ENCODE measurements around the gene PTPRG. TPM values are rescaled to one million over a fixed set of nuclear protein-coding genes. Genes with fewer than 3 reads are reported as not detected.

The PTPRG gene
- total and polyA plus RNA-seq, 2 donors (not counting 3 experiments of a cell fraction or from before 2014, with no cell fraction given): 8.9 to 39.1 TPM

- H3K9ac ChIP-seq (replicated peaks; ENCODE audit: extremely low read depth, insufficient read depth, low read length): no peak overlapping the region
- H3K79me2 ChIP-seq (ENCODE audit: control insufficient read depth, insufficient read depth, low read length): no peaks in the 10 kb centered on the region
- intact Hi-C loops (cut with micrococcal nuclease): no loop called here
- H3K9me1 ChIP-seq (replicated peaks; ENCODE audit: control insufficient read depth, extremely low read depth, insufficient read depth, low read length): no peaks in the 10 kb centered on the region
- no peaks in the 10 kb centered on the region for H3K4me1 ChIP-seq (ENCODE audit: control insufficient read depth, extremely low read depth, insufficient read depth, low read length)
- no peak overlapping the region for H3K4me3 ChIP-seq (replicated peaks in 1 of 3; ENCODE audit: insufficient read depth in 1 of 3, low read depth in 1 of 3, low read length in 3 of 3)
- H3K9me3 ChIP-seq (replicated peaks; ENCODE audit: control insufficient read depth, insufficient read depth, low read length): no peaks in the 10 kb centered on the region
- no peak overlapping the region for H3K4me2 ChIP-seq (ENCODE audit: insufficient read depth, low read length)
- TF ChIP-seq MAX (IDR thresholded peaks at IDR 0.05; ENCODE audit: insufficient read depth, insufficient read length): no peak
- no peak for TF ChIP-seq CTCF (IDR thresholded peaks at IDR 0.05; ENCODE audit: extremely low read depth in 1 of 2, insufficient read depth in 1 of 2, low read depth in 1 of 2, low read length in 2 of 2)
- no peak for TF ChIP-seq POLR2AphosphoS5 (IDR thresholded peaks at IDR 0.05; ENCODE audit: insufficient read depth, low read depth, low read length)
- TF ChIP-seq FOS (IDR thresholded peaks at IDR 0.05; ENCODE audit: borderline replicate concordance, insufficient read depth, low read length): no peak
- no TSS peak for BruUV-seq (replicated peaks)
- dilution Hi-C loops (cut with MboI; ENCODE audit: extremely low pct_ligation_motif_present, low sequenced_read_pairs): no loop called here
- H3K27ac ChIP-seq (ENCODE audit: insufficient read depth, low read depth, low read length): no peak overlapping the region
- no peaks in the 10 kb centered on the region for H3K27me3 ChIP-seq (ENCODE audit: control insufficient read depth in 2 of 2, insufficient read depth in 2 of 2, low read length in 2 of 2)
- DNase-seq (ENCODE audit: low read depth, low spot score) (no peak), FAIRE-seq (no peak)
- ChIA-PET CTCF (interaction anchor here (0.8 kb wide), 1 partner anchor 45 kb away, joined by 3 read pairs; no protein-coding TSS in a partner anchor), POLR2A (no interaction called here)
- H3K36me3 ChIP-seq (ENCODE audit: control insufficient read depth in 2 of 2, extremely low read depth in 1 of 2, insufficient read depth in 2 of 2, low read length in 2 of 2): no peaks in the 10 kb centered on the region
- H4K20me1 ChIP-seq (replicated peaks; ENCODE audit: control insufficient read depth, extremely low read depth, insufficient read depth, low read length): no peaks in the 10 kb centered on the region
- no peak overlapping the region for H2AFZ ChIP-seq (ENCODE audit: low read depth, low read length)
Measured at GRCh38 chr3:61608711-61609110, 47.3 kb downstream of the PTPRG start.

GRCh38 chr3:61610316-61610715, 48.9 kb downstream of the PTPRG start:
- no peaks in the 10 kb centered on the region for H3K27me3 ChIP-seq (ENCODE audit: control insufficient read depth in 2 of 2, insufficient read depth in 2 of 2, low read length in 2 of 2)
- H3K4me3 ChIP-seq (replicated peaks in 1 of 3; ENCODE audit: insufficient read depth in 1 of 3, low read depth in 1 of 3, low read length in 3 of 3): no peak overlapping the region
- no peaks in the 10 kb centered on the region for H3K9me1 ChIP-seq (replicated peaks; ENCODE audit: control insufficient read depth, extremely low read depth, insufficient read depth, low read length)
- DNase-seq (ENCODE audit: low read depth, low spot score) (no peak), FAIRE-seq (no peak)
- intact Hi-C loops (cut with micrococcal nuclease): no loop called here
- no peak overlapping the region for H3K27ac ChIP-seq (ENCODE audit: insufficient read depth, low read depth, low read length)
- CTCF ChIA-PET: no interaction called here
- no peak overlapping the region for H3K4me2 ChIP-seq (ENCODE audit: insufficient read depth, low read length)
- TF ChIP-seq JUN (IDR thresholded peaks at IDR 0.05; ENCODE audit: borderline replicate concordance, insufficient read depth, insufficient read length, low read depth): no peak
- no peak for TF ChIP-seq POLR2A (IDR thresholded peaks at IDR 0.05; ENCODE audit: low read depth, low read length)
- TF ChIP-seq MAX (IDR thresholded peaks at IDR 0.05; ENCODE audit: insufficient read depth, insufficient read length): no peak
- no peak for TF ChIP-seq MYC (IDR thresholded peaks at IDR 0.05; ENCODE audit: low read depth, low read length)
- TF ChIP-seq FOS (IDR thresholded peaks at IDR 0.05; ENCODE audit: borderline replicate concordance, insufficient read depth, low read length): no peak
- no peak for TF ChIP-seq CTCF (IDR thresholded peaks at IDR 0.05; ENCODE audit: extremely low read depth in 1 of 2, insufficient read depth in 1 of 2, low read depth in 1 of 2, low read length in 2 of 2)
- no peak for TF ChIP-seq EZH2 (IDR thresholded peaks at IDR 0.05; ENCODE audit: borderline replicate concordance, low read depth, low read length, severe bottlenecking)
- TF ChIP-seq GATA2 (IDR thresholded peaks at IDR 0.05; ENCODE audit: insufficient read depth, insufficient read length, low read depth, low read length): no peak
- TF ChIP-seq POLR2AphosphoS5 (IDR thresholded peaks at IDR 0.05; ENCODE audit: insufficient read depth, low read depth, low read length): no peak
- no peaks in the 10 kb centered on the region for H3K9me3 ChIP-seq (replicated peaks; ENCODE audit: control insufficient read depth, insufficient read depth, low read length)
- POLR2A ChIA-PET: no interaction called here
- dilution Hi-C loops (cut with MboI; ENCODE audit: extremely low pct_ligation_motif_present, low sequenced_read_pairs): no loop called here
- H4K20me1 ChIP-seq (replicated peaks; ENCODE audit: control insufficient read depth, extremely low read depth, insufficient read depth, low read length): no peaks in the 10 kb centered on the region
- no peak overlapping the region for H2AFZ ChIP-seq (ENCODE audit: low read depth, low read length)
- H3K4me1 ChIP-seq (ENCODE audit: control insufficient read depth, extremely low read depth, insufficient read depth, low read length): no peaks in the 10 kb centered on the region
- H3K36me3 ChIP-seq (ENCODE audit: control insufficient read depth in 2 of 2, extremely low read depth in 1 of 2, insufficient read depth in 2 of 2, low read length in 2 of 2): no peaks in the 10 kb centered on the region
- no peak overlapping the region for H3K9ac ChIP-seq (replicated peaks; ENCODE audit: extremely low read depth, insufficient read depth, low read length)
- no peaks in the 10 kb centered on the region for H3K79me2 ChIP-seq (ENCODE audit: control insufficient read depth, insufficient read depth, low read length)
- no TSS peak for BruUV-seq (replicated peaks)
